GM19023 (cell line): ENCODE results near the gene MCC.
A peak's percentile ranks its signal among the peaks of the same experiment; 100 is the strongest.

Experiments
- ATAC-seq: cut with Tn5 transposase; IDR thresholded peaks from one replicate; pipeline ENCODE4 v1.9.1; 2021; ENCODE audit warnings: mild to moderate bottlenecking, moderate library complexity; ENCODE audit not compliant: unreplicated experiment

The MCC gene

DNA sequence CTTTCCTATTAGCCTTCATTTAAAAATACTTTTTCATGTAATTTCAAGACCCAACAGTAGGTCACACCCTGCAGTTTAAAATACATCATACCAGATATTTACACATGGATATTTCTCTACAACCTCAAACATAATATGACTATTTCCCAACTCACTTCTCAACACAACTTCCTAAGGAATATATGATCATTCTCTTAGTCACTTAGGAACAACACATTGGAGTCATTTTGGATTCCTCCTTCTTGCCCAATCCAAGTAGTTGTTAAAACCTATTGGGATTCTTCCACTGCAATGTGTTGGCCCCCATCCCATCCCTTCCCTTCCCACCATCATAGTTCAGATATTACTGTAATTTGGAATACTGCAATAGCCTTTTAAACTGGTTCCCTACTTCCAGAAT lies 366.2 kb downstream of the MCC start:
- ATAC-seq: no peak

DNA sequence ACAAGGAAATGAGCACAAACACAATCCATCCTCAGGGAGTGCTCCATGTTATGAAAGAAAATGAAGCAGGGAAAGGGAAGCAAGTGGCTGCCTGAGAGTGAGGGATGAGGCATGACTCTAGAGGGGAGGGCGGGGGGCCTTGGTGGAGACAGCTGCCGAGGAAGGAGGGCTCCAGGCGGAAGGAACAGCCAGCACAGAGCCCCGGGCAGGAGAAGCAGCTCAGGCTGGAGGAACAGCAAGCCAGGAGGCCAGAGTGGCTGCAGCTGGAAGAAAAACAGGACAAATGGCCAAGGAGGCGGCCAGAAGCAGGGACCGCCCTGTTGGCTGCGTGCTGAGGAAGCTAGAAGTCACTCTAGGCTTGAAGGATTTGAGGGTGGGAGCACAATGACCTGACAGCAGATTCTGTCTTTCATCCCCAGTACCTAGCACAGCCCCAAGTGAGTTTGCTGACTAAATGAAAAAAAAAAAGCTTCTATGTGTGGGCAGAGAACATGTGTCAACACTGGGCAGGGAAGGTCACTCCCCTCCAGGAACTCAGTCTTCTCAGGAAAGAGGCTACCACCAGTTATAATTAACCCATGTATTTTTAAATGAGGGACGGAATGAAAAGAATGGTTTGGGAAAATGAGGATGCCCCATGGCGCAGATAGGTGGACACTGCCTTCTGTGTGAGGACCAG lies 368.9 kb downstream of the MCC start:
- ATAC-seq: no peak

DNA sequence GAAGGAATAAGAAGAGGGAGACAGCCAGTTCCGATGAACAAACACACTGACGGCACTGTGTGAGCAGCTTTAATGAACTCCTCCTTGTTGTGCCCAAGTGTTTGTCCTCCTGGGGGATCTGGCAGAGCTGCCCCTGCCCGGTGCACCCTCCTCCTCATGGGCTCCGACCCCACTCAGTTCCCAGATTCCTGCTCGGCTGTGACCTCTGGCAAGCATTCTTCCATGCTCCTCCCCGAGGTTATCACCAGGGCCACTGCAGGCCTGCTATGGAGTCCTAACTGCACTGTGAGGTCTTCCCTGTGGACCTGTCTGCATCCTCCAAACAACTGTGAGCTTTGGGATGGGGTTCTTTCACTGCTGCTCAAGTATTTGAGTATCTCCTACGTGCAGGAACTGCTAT lies 369.5 kb downstream of the MCC start:
- ATAC-seq: no peak

DNA sequence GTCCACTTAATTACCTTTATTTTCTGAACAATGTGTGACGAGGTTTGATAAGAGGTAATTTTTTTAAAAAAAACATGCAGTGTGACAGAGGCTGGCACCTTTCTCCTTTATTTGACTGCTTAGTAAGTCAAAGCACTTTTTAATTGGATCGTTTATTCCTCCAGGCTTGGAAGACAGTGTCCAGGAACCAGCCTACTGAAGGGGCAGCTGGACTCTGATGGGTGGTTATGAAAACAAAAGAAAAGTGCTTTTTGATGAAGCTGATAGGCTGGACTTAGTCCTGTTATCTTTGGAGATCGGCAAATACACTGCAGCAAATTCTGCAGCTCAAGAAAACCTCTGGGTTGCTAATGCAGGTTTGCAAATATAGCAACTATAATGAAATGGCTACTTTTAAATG lies 370.0 kb downstream of the MCC start:
- no peak for ATAC-seq

DNA sequence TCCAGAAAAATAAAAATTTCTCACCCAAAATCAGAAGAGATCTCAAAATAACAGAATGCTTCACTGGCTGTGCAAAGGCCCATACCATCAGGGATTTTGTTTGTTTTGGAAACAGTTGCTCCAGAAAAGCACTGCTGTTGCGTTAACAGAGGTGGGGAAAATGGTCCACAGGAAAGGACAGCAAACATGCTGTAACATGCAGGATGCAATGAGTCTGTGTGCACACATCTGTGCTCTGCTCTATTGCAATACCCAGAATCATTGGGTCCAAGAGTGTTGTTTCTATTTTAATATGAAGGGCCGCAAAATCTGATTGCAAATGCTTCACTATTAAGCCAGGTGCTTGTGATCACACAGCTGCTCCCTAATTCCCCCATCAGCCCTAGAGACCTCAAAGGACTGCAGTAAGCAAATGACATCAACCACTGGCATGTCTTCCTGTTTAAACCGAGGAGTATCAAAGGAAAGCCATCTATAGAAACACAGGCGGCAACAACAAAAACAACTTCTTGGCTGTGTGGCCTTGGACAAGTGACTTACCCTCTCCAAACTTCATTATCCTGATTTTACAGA lies 370.6 kb downstream of the MCC start:
- ATAC-seq: no peak

DNA sequence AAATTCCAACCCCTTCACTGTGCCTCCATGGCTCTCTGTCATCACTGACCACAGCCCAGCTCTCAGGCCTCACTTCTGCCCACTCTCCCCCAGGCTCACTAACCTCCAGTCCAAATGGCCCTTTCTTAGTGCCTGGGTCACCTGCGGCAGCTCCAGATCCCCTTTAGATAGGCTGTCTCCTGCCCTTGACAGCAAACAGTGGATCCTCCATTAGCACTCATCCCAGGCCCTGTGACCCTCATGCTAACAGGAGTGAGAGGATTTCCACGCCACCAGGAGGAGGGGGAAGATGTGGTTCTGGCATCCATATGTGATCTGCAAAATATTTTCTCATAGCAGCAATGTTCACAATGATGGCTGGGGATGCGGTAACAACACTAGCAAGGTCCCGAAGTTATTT lies 372.3 kb downstream of the MCC start:
- no peak for ATAC-seq

DNA sequence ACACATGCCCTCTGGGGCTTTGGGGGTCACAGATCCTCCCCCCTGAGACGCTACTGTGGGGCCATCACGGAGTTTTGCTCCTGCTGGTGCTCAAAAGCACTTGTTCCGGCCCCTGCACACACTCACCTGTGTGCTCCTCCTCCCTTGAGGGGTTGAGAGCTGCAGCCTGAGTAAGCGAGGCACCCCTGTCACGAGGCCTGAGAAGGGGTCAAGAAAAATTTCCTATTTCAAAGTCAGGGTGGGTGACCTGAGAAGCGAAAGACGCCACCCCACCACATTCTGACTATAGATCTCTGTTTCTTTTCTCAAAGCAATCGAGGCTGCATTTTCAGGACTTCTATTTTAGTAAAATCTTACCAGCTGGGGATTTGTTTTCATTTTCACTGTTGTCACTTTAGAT lies 373.2 kb downstream of the MCC start:
- ATAC-seq: peak; percentile 59

DNA sequence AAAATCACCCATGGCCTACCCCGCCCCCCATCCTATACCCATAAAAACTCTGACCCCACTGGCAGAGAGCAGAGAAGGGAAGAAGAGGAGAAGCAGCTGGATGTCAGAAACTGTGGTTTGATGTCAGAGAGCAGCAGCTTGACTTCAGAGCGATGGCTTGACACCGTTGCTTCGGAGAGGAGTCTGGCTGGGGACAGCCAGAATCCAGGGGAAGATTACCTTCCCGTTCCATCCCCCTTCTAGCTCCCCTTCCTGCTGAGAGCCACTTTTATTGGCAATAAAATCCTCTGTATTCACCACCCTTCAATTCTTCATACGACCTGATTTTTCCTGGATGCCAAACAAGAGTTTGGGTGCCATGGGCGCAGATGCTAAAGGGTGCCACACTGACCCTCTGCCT lies 373.7 kb downstream of the MCC start:
- ATAC-seq: no peak

DNA sequence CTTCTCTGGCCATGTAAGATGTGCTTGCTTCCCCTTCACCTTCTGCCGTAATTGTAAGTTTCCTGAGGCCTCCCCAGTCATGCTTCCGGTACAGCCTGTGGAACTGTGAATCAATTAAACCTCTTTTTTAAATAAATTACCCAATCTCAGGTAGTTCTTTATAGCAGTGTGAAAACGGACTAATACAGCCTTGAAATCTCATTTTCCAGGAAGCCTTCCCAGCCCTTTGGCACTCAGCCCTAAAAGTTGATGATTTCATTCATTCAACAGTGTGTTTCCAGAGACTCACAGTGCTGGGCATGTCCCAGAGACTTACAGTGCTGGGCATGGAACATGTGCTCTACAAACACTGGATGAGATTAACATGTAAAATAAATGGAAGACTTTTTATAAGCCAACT lies 375.8 kb downstream of the MCC start:
- ATAC-seq: no peak

DNA sequence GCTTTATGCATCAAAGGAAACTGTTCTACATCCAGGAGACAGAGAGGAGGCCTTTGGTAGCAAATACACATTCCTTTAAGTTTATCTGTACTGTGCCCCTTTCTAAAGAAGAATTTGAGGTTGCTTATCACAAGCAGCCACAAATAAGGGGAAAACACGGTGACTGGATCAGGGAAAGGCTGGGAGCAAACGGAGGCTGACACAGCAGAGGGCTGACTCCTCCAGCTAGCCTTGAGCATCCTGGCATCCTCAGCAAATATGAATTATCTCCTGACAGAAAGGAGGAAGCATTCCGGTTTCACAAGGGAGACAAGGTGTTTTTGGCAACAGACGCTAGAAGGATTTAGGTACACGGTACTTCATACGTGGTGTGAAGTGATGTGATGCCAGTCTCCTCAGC lies 378.1 kb downstream of the MCC start:
- no peak for ATAC-seq

DNA sequence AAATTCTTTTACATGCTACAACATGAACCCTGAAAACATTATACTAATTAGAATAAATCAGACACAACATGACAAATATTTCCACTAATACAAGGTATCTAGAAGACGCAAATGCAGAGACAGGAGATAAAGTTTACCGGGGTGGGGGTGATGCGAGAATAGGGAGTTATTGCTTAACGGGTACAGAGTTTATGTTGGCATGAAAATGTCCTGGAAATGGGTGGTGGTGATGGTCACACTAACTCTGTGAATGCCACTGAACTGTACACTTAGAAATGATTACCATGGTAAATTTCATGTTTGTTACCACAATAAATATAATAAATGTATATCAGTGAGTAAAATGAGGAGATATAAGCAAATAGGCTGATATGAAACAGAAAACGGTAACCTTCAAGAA lies 378.9 kb downstream of the MCC start:
- no peak for ATAC-seq

DNA sequence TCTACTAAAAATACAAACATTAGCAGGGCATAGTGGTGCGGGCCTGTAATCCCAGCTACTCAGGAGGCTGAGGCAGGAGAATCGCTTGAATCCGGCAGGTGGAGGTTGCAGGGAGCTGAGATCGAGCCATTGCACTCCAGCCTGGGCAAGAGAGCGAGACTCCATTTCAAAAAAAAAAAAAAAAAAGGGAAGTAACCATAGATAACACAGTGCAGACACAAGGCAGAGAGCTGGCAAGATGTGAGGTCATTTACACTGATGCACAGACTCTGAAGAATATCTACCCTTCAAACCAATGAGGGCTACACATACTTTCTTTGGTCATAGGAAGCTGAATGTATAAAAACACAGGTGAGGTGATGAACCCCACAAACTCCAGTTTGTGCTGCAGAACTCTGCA lies 379.8 kb downstream of the MCC start:
- no peak for ATAC-seq

DNA sequence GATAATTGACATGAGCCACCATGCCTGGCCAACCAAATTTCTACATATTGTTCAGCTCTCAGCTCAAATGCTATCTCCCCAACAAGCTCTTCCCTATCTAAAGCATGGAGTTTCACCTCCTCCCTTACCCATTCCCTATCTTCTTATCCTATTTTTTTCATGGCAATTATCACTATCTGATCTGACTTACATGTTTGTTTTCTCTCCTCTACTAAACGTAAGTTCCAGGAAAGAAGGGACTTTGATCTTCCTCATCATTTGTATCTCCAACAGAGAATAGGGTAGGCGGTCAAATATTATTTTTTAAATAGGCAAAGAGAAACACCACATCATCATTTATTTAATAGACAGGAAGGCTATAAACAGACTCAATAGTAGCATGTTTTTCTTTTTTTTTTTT lies 381.4 kb downstream of the MCC start:
- ATAC-seq: no peak

DNA sequence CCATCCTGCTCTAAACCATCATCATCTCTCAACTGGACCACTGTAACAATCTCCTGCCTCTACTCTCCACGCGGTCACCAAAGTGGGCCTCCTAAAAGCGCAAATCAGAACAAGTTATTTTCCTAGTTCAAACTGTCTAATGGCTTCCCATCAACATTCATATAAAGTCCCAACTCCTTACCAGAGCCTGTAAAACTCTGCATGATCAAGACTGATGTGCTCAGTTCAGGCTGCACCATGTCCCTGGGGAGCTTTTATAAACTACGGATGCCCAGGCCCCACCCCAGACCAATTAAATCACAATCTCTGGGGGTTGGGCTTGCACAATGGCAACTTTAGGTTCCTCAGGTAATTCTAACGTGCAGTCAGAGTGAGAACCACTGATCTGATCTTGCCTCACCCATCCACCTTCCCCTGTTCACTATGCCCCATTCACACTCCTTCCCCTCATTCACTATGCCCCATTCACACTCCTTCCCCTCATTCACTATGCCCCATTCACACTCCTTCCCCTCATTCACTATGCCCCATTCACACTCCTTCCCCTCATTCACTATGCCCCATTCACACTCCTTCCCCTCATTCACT lies 382.5 kb downstream of the MCC start:
- no peak for ATAC-seq

DNA sequence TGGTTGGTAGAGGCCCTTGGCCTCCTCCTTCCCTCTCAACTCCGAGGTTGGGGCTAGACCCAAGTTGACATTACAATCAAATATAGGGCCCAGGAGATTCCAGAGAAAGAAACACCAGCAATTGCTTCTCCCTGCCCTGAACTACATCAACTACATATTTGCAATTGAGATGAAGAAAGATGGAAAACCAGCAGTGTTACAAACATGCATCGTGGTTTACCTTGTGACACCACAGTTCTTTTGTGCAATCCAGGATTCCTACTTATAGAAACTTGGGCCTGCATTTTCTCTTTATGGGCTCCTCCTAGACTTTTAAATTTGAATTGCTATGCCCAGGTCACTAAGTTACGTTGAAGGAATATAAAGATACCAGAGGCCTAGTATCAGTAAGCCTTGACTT lies 384.9 kb downstream of the MCC start:
- ATAC-seq: no peak

DNA sequence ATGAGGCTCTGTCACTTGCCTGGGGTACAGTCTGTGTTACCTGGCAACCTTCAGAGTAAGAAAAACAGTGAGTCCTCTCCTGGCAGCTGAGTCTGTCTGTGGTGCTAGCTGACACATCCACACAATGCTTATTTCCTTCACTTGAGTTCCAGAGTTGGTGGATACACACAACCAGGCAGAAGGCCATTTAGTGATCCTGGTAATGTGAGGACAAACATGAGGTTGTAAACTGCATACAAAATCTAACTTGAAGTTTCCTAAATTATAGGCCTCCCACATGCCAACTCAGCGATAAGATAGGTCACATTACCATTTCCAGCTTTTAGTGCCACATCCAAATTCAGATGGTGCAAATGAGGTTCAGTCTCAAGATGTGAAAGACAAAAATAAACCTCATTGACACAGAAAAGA lies 386.1 kb downstream of the MCC start:
- ATAC-seq: no peak

DNA sequence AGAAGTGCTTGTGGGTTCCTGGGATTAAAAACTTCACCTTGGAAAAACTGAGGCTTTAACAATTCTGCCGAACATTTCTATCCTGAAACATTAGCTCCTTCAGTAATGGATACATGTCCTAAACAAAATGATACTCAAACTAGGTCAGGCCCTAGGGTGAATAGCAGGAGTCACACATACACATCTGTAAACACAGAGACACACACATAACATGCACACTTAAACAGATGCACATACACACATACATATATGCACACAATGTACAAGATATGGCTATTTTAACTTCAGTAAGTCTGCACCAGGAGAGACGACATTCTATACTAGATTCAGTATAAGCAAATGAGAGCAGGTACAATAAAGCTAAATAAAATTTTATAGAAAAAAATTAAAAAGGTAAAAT lies 387.3 kb downstream of the MCC start:
- ATAC-seq: no peak

DNA sequence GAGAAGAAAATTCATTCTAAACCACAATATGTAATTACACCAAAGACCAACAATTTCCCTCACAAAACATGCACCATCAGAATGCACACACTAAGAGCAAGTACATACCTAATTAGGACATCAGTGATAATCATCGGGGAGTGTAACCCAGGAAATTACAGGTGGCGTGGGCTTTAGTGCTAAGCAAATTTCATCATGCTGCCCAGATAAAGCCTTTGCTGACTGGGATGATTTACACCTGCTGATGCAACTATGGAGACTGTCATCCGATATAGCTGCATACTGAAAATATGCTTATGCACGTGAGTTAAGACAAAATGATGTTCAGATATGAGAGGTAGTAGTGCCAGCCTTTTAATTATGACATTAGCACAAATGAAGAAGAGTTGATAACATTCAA lies 388.4 kb downstream of the MCC start:
- no peak for ATAC-seq

DNA sequence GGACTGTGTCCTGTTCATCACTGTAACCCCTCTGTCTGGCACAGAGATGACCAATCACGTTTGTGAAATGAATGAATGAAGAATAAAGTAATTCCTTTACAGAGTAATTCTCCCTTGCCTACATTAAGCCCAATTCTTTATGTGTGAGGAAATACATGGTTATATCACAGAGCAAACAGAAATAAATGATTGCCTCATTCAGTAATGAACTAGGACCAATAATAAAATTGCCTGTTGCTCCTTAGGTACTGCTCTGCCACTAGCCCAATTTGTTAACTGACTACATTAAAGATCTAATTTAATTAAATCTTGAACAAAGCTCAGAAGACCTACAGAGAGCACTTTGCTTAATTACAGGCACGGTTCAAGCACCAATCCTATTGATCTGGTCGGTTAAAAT lies 389.9 kb downstream of the MCC start:
- ATAC-seq: no peak

DNA sequence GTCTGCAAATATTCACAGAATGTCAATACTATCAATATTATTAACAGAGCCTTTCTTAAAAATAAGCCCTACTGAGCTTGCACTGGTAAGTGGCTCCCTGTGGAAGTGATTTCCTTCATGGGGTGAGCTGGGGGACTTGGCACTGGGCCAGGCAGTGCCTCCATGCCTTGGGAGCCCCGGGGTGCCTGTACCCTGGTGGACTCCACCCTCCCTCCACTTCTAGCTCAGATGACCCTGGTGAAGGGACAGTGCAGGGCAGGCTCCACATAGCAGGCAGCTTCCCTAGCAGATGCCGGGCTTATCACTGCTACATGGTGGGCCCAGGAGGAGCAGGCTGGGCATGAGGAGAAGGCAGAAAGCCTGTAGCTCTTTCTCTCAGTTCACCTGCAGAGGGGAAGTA lies 392.4 kb downstream of the MCC start:
- ATAC-seq: no peak

DNA sequence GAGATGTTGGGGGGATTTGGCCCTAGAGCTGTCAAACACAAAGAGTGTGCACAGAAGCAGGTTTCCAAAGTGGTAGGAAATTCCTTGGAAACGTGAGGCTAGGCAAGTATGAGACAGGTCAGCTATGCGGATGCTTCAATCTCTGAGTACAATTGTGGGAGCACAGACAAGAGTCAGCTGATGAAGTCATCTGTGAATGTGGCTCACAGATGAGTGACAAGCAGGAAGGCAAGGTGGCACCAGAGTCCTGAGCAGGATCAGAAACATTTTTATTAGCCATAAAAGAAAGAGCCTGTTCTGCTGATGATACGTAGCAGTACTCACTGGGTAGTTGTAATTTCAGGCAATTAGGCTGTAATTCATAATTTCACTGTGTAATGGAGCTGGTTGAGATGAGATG lies 394.7 kb downstream of the MCC start:
- ATAC-seq: no peak

DNA sequence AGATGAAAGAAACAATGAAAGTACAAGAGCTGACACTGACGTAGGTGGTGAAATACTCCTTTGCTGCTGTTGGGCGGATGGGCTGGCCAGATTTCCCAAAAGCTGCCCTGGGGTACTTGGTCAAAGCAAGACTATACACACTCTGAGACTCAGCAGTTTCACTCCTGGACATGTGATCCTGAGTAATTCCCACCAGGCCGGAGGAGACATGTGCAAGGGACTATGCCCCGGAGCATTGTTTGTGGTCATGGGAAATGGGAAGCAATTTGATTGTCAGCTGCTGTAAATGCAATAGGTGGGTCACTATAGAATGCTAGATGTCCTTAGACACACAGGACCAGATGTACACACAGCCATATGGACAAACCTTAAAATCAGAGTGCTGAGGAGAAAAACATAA lies 395.6 kb downstream of the MCC start:
- ATAC-seq: no peak

DNA sequence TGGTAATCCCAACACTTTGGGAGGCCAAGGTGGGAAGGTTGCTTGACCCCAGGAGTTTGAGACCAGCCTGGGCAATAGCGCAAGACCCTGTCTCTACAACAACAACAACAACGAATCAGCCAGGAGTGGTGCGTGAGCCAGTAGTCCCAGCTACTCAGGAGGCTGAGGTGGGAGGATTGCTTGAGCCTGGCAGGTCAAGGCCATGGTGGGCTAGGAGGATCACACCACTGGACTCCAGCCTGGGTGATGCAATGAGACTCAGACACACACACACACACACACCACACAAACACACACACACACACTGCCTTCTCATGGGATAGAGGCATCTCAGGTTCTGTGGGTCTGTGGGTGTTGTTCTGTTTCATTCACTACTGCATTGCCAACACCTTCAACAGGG lies 396.6 kb downstream of the MCC start:
- ATAC-seq: no peak
